Thyroid gland (tissue), 4 donors: Measurements from ENCODE around the gene STOX1. TPM values are rescaled to one million over a fixed set of nuclear protein-coding genes. Genes with fewer than 3 reads are reported as not detected.

Source experiments
- DNase-seq, 2 donors: peaks; one replicate each; pipeline ENCODE4 v3.0.0-alpha.2; 2019
- H3K27ac ChIP-seq, 3 donors: fragments of 200-600 bp; sonication (generic); 1 replicate in 2 of 3; 2 replicates in 1 of 3; pipeline ENCODE4 v1.5.1; 2016 to 2019; ENCODE audit warnings: mild to moderate bottlenecking in 1 of 3, moderate library complexity in 1 of 3
- H3K27me3 ChIP-seq: fragments of 200-600 bp; sonication (generic); one replicate; pipeline ENCODE4 v1.5.1; 2019
- H3K36me3 ChIP-seq, 2 donors: fragments of 200-600 bp; sonication (generic); one replicate each; pipeline ENCODE4 v1.5.1; 2016 to 2019
- H3K4me1 ChIP-seq, 2 donors: fragments of 200-600 bp; sonication (generic); one replicate each; pipeline ENCODE4 v1.5.1; 2017 to 2019
- H3K4me3 ChIP-seq, 3 donors: fragments of 200-600 bp; sonication (generic); replicated peaks in 1 of 3; 1 replicate in 2 of 3; 2 replicates in 1 of 3; pipeline ENCODE4 v1.5.1; 2016; ENCODE audit warnings: mild to moderate bottlenecking in 1 of 3
- H3K9me3 ChIP-seq: fragments of 200-600 bp; sonication (generic); one replicate; pipeline ENCODE4 v1.5.1; 2017
- CTCF ChIP-seq, 6 experiments: fragments of 200-600 bp in 3 of 6; fragments of 450-650 bp in 3 of 6; sonication (generic) in 3 of 6; IDR thresholded peaks; one replicate each; pipeline ENCODE4 v1.5.1; 2016 to 2019; ENCODE audit warnings: antibody characterized with exemption in 6 of 6, mild to moderate bottlenecking in 2 of 6, inconsistent platforms in 1 of 6, moderate library complexity in 1 of 6
- POLR2A ChIP-seq, 2 donors: fragments of 450-650 bp; IDR thresholded peaks; one replicate each; pipeline ENCODE4 v1.6.1; 2017; ENCODE audit warnings: antibody characterized with exemption in 2 of 2, mild to moderate bottlenecking in 2 of 2, moderate library complexity in 1 of 2
- WGBS, 2 donors: methylation state at CpG; one replicate each; pipeline ENCODE4 v1.1.5; 2017; 5-methylcytosine and 5-hydroxymethylcytosine counted together
- intact Hi-C: fragments of 100-400 bp; cut with DNase I; formaldehyde crosslinking; loops from one replicate; pipeline ENCODE4 v1.15.1; 2023
- total RNA-seq, 4 donors: library from RNA; depleted of rRNA; stranded (reverse); fragments of >200 nt; gene quantifications; one replicate each; pipeline ENCODE4 v1.2.3, GENCODE V29; 2016

Gene STOX1
- total RNA-seq, 4 donors from 2014 or later, result 8.5 to 14.9 (median 10.0) TPM

- Histone ChIP-seq H3K4me1 (no peaks in the 10 kb centered on the region), H3K4me3 (no peak overlapping the region), H3K27ac (no peak overlapping the region), H3K36me3 (peaks cover 44 to 70% of the 10 kb centered on the region in 2 donors), H3K27me3 (no peaks in the 10 kb centered on the region), H3K9me3 (no peaks in the 10 kb centered on the region)
- no peak for DNase-seq
- TF ChIP-seq CTCF (IDR thresholded peaks at IDR 0.05) (no peak), POLR2A (IDR thresholded peaks at IDR 0.05) (no peak)
- intact Hi-C loops, result loop anchor here (10.0 kb wide), 1 partner anchor 104 kb away; no protein-coding TSS in a partner anchor
- WGBS, 2 donors, result 96% methylated on average over 10 of the region's 10 CpGs
Observed at GRCh38 chr10:68790476-68790875, 36.9 kb upstream of the STOX1 start.

- Histone ChIP-seq H3K27me3 (no peaks in the 10 kb centered on the region), H3K36me3 (peaks cover 30 to 54% of the 10 kb centered on the region in 2 donors), H3K4me1 (no peaks in the 10 kb centered on the region), H3K9me3 (no peaks in the 10 kb centered on the region), H3K4me3 (no peak overlapping the region), H3K27ac (no peak overlapping the region)
- WGBS, 2 donors, result 81 to 82% methylated on average over 1 of the region's 1 CpG
- intact Hi-C loops, result loop anchor here (10.0 kb wide), 1 partner anchor 103 kb away; no protein-coding TSS in a partner anchor
- DNase-seq, result no peak
- TF ChIP-seq CTCF (IDR thresholded peaks at IDR 0.05), result peak in 3 of 6 experiments; percentile 23 to 37 (median 34)
- TF ChIP-seq POLR2A (IDR thresholded peaks at IDR 0.05), result no peak
Observed at GRCh38 chr10:68792115-68792514, 35.2 kb upstream of the STOX1 start.

- DNase-seq, result no peak
- Histone ChIP-seq H3K36me3 (peaks cover 0 to 16% of the 10 kb centered on the region in 2 donors), H3K9me3 (no peaks in the 10 kb centered on the region), H3K4me3 (no peak overlapping the region), H3K27ac (no peak overlapping the region), H3K4me1 (no peaks in the 10 kb centered on the region), H3K27me3 (no peaks in the 10 kb centered on the region)
- intact Hi-C loops, result loop anchor here (10.0 kb wide), 1 partner anchor 99 kb away; no protein-coding TSS in a partner anchor
- WGBS, 2 donors, result 94 to 97% methylated on average over 3 to 4 of the region's 4 CpGs
- TF ChIP-seq POLR2A (IDR thresholded peaks at IDR 0.05), result no peak
- no peak for TF ChIP-seq CTCF (IDR thresholded peaks at IDR 0.05)
Observed at GRCh38 chr10:68795886-68796532, 31.3 kb upstream of the STOX1 start.

- intact Hi-C loops, result loop anchor here (10.0 kb wide), 1 partner anchor 98 kb away; no protein-coding TSS in a partner anchor
- Histone ChIP-seq H3K27ac (no peak overlapping the region), H3K4me1 (no peaks in the 10 kb centered on the region), H3K36me3 (peaks cover 0 to 15% of the 10 kb centered on the region in 2 donors), H3K27me3 (no peaks in the 10 kb centered on the region), H3K4me3 (no peak overlapping the region), H3K9me3 (no peaks in the 10 kb centered on the region)
- WGBS, 2 donors, result 94% methylated on average over 3 of the region's 3 CpGs
- TF ChIP-seq POLR2A (IDR thresholded peaks at IDR 0.05) (no peak), CTCF (IDR thresholded peaks at IDR 0.05) (no peak)
- no peak for DNase-seq
Observed at GRCh38 chr10:68796605-68797004, 30.7 kb upstream of the STOX1 start.

DNA sequence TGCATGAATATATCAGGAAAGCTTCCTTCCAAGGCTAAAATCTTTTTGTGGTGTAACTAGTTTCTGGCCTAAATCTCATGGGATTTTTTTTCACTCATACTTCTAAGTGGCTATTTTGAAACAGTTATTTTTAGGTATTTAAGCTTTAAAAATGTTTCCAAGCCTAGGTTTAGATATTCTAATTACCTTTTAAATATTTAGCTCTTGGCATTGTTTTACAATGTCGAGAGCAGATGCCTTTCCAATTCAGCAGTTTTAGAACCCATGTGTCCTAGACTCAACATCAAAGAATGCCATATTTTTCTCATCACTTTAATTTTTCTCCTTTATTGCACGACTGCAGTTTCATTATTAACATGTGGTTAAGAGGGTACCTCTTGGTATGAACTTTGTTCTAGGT is 27.1 kb upstream of the STOX1 start:
- no peak for TF ChIP-seq POLR2A (IDR thresholded peaks at IDR 0.05)
- TF ChIP-seq CTCF (IDR thresholded peaks at IDR 0.05), result no peak
- DNase-seq, result no peak
- 67 to 76% methylated on average over 2 of the region's 2 CpGs for WGBS, 2 donors
- intact Hi-C loops, result no loop called here
- Histone ChIP-seq H3K9me3 (no peaks in the 10 kb centered on the region), H3K27ac (no peak overlapping the region), H3K4me3 (no peak overlapping the region), H3K27me3 (no peaks in the 10 kb centered on the region), H3K36me3 (peaks cover 0 to 1% of the 10 kb centered on the region in 2 donors), H3K4me1 (no peaks in the 10 kb centered on the region)
